HG03196 (cell line): ENCODE data around the gene NOTCH2.
"Not testable (repeated sequence)": the region's sequence is repeated elsewhere in the genome, so short reads cannot be mapped to it uniquely, and the experiment has no call there.

Experiments used
- ATAC-seq: cut with Tn5 transposase; IDR thresholded peaks from one replicate; pipeline ENCODE4 v1.9.1; 2021; ENCODE audit not compliant: unreplicated experiment

The NOTCH2 gene

DNA sequence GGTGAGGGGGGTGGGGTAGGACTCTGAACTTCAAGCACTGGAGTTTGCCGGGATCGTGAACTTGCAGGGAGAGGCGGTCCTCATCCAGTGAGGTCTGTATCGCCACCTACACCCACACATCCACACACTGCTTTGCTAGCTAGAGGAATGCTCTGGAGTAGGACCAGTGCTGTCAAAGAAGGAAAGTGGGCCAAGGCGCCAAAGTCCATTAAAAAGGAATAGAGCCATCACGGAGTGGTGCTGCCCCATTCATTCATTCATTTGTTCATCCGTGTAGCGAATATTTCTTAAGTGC lies 405 bp upstream of the NOTCH2 start:
- ATAC-seq: not testable (repeated sequence)

DNA sequence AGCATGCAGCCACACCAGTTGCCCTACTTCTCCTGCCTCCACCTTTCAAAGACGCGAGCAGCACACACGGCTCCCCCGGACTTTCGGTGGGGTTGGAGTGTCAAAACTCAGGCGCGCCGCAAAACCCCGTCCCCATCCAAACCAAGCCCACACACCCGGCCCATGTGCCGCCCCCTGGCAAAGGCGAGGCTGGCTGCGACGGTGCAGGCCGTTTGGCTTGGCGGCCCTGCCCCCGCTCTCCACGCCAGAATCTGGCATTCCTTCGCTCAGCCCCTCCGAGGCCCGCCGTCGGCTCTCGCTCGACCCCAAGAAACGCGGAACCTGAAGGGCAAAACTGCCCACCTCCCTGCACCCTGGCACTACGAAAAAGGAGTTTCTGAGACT lies 787 bp downstream of the NOTCH2 start:
- not testable (repeated sequence) for ATAC-seq

DNA sequence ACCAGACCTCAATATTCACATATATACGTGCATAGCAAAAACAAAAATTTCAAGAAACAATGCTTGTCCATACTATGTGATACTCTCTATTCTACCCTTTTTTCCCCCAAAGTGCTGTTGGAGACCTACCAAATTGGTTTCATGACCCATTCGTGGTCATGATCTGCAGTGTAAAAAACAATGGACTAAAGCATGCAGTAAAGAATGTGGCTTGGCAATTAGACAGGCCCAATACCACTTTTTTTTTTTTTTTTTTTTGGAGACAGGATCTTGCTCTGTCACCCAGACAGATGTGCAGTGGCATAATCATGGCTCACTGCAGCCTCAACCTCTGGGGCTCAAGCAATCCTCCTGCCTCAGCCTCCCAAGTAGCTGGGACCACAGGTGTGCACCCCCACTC lies 21.3 kb downstream of the NOTCH2 start:
- ATAC-seq: not testable (repeated sequence)

DNA sequence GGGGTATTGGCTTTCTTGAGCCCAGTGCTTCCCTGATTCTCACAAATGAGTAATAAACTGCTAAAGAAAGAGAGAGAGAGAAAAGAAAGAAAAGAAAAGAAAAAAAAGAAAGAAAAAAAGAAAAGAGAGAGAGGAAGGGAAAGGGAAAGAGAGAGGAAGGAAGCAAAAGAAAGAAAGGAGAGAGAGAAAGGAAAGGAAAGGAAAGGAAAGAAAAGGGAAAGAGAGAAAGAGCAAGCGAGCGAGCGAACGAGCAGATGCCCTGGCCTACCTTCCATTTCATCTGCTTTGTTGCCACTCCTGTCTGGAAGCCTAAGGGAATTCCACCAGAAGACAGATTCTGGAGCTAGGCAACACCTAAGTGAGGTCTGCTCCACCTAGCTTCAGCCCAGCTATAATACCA lies 27.7 kb downstream of the NOTCH2 start:
- not testable (repeated sequence) for ATAC-seq

DNA sequence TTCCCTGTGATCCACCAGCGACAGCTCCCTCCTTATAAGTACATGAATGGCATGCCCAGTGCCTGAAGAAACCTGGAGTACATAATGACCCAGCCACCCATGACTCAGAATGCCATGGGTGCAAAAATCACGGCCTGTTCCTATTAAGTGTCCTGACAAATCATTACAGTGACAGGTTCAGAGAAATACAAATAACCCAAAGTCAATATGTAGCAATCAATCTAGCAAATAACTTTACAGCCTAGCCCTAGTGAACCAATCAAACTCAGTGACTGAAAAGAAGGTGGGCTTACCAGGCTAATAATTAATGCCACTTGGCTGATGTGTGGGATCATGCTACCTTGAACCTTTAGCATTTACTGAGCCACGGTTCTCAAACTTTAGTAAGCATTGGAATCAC lies 37.2 kb downstream of the NOTCH2 start:
- not testable (repeated sequence) for ATAC-seq

DNA sequence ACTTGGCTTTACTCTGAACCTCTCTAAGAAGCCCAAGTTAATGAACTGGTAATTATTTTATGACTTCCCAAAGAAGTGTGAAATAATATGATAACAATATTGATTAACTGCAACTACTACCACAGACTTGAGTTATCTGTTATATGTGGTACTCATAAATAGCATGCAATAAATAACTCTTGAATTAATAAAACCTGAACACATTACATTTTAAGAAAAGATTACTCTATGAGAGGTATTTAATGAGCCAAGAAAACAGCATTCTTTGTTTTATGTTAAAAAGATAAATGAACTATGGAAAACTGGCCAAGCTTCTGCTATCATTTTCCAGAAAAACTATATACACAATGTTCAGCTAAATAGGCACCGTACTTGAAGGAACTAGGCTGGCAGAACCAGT lies 45.7 kb downstream of the NOTCH2 start:
- not testable (repeated sequence) for ATAC-seq

DNA sequence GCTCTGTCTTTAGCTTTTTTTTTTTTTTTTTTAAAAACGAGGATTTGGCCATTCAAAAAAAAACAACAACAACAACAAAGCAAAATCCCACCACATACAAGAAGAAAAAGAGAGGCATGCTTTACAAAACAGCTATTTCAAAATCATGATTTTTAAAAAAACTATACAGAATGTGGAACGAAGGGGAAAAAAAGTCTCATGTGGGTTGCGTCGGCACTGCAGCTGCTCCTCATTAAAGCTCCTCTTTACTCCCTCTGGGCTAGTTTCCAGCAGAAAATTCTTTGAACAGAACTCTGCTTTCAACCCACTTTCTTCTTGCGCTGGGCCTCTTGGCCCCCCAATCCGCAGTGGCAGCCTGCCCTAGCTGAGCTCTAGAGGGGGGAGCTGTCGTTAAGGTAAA lies 54.5 kb downstream of the NOTCH2 start:
- ATAC-seq: not testable (repeated sequence)

DNA sequence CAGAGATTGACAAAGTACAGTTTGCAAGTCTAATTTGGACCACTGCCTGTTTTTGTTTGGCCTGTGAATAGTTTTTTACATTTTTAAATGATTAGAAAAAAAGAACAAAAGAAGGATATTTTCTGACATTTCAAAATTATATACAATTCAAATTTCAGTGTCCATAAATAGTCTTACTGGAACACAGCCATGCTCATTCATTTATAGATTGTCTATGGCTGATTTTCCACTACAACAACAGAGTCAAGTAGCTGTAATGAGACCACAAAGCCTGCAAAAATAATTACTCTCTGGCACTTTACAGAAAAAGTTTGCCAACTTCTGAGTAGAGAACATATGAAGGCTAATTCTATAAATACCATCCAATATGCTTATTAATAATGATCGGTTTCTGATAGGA lies 61.1 kb downstream of the NOTCH2 start:
- not testable (repeated sequence) for ATAC-seq

DNA sequence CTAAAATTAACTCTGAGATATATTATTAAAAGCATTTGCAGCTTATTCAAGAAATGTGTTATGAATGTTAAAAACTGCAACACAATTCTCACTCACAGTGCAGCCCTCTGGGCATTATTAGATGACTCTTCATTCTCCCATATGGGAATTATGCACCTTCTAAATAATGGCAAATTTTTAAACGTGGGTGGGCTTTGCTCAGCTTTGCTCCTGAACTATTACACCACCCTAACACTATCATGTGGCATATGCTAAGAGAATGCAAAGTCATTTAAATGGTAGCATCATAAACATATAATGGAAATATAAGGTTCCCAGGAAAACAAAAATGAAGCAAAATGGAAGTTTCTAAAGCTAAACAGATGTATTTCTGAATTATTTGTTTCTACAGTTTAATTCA lies 61.6 kb downstream of the NOTCH2 start:
- not testable (repeated sequence) for ATAC-seq

DNA sequence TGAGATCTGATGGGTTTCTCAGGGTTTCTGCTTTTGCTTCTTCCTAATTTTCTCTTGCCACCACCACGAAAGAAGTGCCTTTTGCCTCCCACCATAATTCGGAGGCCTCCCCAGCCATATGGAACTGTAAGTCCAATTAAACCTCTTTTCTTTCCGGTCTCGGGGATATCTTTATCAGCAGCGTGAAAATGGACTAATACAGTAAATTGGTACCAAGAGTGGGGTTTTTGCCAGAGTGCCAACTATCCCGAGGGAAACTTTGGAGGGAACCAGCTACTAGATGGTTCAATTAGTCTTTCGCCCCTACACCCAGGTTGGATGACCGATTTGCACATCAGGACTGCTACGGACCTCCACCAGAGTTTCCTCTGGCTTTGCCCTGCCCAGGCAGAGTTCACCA lies 68.4 kb downstream of the NOTCH2 start:
- ATAC-seq: not testable (repeated sequence)

DNA sequence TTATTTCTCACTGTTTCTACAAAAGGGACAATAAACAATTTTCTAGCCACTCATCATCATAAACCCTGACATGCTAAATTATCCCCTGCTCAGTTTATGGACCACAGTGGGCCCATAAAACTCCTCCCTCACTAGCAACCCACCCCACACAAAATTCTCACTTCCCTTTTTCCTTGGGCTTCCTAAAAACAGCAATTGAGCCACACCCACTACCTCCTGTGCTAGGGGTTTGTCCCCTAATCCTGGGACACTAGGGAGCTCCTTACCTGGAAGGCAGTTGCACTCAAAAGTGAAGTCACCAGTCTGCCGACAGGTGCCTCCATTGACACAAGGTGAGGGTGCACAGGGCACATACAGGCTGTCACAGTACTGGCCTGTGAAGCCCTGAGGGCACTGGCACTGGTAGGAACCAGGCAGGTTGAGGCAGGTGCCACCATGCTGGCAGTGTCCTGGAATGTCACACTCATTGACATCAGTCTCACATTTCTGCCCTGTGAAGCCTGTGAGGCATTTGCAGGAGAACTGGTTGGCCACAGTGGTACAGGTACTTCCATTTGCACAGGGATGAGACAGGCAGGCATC lies 72.6 kb downstream of the NOTCH2 start:
- ATAC-seq: not testable (repeated sequence)

DNA sequence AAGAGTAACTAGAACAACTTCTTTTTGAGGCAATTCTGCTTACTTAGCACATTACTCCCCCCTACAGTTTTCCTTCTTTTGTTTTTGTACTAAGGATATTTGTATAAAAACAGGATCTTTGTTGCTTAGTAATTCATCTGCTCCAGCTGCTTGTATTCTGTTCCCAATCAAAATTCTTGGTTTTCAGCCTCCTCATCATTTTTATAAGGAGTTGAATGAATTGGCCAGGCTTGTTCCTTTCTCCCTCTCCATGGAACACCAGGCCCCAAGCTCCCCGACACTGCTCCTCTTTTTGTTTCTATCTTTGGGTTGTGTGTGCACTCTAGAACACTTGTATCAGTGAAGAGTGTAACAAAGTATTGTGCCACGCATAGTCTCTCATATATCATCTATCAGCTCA lies 73.5 kb downstream of the NOTCH2 start:
- not testable (repeated sequence) for ATAC-seq

DNA sequence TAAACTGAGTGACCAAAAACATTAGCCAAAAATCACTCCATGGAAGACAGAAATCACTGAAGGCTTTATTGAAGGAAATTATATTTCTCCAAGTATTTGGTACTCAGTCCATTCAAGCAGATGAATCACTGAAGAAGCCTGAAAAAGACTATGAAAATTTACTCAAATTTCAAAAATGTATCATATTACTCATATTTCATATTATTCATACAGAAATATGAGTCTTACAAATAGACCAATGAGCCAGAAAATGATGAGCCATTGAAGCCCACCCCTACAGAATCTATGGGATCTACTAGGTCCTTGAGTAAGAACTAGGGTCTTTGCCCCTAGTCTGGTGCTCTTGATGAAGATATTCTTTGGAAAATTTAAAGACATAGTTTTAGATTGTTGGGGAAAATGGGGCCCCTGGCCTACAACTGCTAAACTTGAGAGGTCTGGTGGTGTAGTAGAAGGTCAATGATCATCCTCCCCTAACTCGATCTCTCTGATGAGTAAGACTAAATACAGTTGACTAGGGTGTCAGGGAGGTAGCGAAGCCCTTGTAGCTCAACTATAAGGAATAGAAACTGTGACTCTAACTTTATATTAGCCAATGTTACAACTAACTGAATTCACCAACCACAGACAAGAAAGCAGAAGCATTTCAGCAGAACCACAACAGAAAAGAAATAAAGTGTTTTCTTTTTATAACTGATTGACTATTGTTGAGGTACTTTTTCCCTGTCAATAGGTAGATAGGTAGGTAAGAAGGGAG lies 81.0 kb downstream of the NOTCH2 start:
- ATAC-seq: no peak

DNA sequence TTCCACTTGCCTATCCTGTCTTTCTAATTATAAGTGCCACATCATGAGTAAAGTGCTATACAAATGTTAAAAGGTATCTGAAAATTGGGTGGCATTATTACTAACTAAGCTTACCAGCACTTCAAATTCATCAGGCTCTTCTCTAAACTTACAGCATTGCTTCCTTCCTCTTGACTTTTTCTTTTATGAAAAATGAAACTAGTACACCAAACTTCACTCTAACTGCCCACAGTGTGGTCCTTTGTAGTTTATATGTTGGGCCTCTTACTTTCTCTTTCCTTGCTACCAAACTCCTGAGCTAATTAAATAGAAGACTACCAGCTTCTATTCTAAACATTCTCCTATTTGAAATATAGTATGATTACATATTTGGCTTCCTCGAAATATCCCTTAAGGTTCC lies 81.8 kb downstream of the NOTCH2 start:
- no peak for ATAC-seq

DNA sequence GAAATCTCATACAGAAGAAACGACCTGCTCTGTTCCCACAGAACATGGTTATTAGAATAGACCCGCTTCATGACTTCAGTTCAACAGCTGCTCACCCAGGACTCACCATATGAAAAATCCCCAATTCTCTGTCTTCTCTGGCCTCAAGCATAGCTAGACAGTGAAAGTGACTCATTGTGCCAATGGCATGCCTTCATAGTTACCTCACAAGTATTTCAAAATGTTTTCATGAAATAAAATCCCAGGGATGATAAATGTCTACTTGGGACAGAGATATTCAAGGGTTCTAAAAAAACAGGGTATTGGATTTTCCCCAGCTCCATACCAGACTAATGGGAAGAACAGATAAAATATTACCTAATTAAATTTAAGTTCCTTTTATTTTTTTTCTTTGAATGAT lies 82.3 kb downstream of the NOTCH2 start:
- ATAC-seq: no peak

DNA sequence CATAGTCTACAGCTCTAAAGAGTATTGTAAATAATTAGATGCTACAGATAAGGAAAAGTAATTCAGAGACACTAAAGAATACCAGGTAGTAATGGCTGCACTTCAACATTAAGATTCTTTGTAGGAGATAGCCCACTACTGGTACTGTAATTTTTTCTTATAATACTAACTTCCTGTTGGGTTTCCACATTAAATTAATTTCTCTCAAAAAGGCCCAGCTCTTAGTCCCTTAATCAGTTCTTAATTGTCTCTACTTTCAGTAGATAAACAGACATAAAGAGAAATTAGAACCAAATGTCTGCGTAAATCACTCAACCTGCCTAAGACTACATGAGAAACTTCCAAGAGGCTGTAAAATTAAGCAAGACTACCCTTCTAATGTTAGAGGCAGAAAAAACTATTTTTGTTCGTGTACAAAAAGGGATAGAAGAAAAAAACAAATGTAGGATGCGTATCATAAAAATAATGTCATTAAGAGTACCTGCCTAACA lies 83.4 kb downstream of the NOTCH2 start:
- no peak for ATAC-seq

DNA sequence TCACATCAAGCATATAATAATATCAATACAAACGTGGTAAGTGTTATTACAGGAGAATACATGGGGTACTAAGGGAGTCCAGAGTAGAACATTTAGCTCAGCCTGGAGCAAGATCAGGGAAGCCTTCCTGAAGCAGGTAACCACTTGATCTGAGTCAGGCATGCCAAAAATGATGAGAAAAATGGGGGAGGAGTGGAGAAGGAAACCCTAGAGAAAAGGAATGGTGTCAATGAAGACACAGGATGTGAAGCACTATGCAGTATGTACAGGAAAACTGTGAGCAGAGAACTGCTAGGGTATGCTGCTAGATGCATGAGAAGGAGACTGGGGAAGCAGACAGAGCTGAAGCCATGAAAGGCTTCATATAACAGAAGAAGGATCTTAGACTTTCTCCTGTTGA lies 84.7 kb downstream of the NOTCH2 start:
- no peak for ATAC-seq

DNA sequence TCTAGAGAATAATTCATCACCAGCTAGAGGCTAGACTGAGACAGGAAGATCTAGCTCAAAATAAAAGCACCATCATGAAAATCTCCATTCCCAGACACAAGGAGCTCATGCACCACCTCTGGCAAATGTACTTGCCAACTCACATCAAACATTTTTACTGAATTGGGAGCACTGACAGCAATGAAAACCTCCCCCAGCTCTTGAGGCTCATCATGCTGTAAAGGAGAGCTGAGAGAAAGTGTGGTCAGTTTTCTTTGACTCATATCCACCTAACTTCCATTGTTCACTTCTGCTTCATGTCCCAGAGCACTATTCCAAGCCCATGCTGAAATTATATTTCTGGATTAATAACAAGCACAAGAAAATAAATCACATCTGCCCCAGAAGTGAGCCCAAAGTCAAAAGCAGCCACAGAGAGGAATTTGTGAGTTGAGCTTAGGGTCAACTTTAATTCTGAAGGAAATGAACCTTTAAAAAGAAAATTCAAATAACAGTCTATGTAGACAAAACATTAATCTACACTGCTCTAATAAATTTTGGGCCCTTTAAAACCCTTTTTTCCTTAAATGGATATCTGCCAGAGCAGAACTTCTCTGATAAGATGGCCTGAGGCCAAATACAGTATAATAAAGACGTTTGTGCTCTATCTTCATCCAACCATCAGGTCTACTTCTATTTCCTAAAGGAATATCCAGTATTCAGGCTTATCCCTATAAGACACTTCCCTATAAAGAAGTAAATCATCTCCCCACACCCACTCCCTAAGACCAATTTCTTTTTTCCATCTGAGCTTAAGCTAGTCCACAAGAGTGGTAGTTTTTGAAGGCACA lies 87.3 kb downstream of the NOTCH2 start:
- no peak for ATAC-seq

DNA sequence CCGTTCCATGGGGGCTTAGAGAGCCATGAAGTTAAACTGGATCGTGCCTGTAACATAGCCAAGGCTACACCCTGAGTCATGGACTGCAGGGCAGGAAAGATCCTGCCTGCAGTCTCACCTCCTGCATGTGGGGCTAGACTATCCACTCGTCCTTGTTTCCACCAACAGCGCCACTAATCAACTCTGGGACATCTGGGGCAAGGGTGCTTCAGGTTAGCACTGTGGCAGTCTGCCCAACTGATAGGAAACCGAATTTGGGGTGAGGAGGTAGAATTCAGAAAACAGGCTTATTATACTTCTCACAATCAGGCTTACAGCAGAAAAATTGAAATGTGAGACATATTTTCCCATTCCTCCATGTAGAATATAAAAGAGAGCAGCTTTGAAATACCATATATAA lies 88.0 kb downstream of the NOTCH2 start:
- ATAC-seq: no peak

DNA sequence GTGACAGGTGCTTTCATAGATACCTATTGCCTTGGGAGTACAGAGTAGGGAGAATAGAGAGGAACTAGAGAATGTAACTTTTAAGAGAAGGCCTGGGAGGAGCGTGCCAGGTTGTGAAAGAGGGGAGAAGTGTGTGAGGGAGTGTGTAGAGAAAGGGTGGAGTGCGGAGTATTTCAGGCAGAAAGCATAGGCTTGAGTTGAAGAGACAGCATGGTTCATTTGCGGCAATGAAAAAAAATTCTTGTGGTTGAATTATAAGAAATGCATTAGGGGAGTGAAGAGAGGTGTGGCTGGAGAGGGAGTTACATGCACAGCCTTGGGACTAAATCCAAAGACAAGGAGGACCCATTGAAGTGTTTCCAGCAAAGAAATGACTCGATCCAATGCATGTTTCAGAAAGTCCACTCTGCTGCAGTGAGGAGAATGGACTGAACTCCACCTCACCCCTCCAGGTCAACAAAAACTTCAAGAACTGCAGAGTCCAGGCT lies 91.4 kb downstream of the NOTCH2 start:
- no peak for ATAC-seq

DNA sequence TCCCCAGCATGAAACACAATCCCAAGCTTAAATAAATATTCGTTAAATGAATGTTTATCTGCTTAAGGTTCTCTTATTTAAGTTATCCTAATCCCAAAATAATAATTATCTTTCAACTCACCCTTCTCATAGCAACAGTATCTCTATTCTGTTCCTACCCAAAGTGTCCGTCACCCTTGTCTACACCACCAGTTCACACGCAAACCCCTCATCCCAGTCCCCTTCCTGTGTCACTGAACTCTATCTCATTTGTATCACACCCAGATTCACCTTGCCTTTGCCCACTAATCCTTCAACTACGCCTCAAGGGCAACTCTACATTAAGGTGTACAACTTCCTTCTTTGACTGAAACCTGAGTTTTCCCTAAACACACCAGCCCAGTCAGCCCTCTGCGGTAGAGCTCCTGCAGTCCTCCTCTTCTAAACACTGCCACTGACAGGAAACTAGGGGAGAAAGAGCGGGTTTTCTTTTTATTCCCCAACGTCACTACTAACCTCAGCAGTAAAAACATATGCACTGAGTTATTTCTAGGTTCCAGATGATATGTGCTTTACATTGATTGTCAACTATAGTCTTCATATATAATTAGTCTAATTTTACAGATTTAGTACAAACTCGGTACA lies 92.2 kb downstream of the NOTCH2 start:
- ATAC-seq: not testable (repeated sequence)
